Stimulated activated CD8-positive, alpha-beta memory T cell treated with anti-CD3 and anti-CD28 coated beads, Interleukin-7, amount 100 ng/mL, for 24 hours (primary cell): ENCODE measurements around the gene CD164L2.
"Not testable (repeated sequence)": the region's sequence is repeated elsewhere in the genome, so short reads cannot be mapped to it uniquely, and the experiment has no call there.

Source experiments
- DNase-seq: peaks from one replicate; pipeline ENCODE4 v3.0.0-alpha.2; 2020; ENCODE audit warnings: low read depth

The CD164L2 gene

DNA sequence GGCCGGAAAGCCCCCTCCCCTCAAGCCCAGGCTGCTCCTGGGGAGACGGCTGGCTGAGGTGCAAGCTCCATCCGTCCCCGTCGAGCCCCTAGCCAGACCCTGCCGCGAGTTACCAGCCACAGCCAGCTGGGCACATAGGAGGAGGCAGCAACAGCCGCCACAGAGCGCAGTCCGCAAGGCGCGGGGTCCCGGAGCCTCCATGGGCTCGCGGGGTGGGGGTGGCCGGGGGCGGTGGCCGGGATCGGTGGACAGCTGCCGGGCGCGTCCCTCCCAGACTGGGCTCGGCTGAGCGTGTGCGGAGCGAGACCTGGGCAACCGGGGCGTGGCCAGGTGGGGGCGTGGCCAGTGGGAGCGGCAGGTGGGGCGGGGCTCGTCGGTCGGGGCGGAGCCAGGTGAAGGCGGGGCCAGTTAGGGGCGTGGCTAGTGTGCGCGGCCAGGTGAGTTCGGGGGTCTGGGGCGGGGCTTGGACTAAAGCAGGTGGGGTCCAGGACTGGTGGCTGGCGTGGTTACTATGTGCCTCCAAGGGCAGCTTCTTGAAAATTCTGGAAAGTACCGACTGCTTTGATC is at the start of gene CD164L2:
CD164L2 (minus strand) TSS at position 295 of the 567 bp plus-strand sequence; CDS start at position 201, 94 bp downstream.
- no peak for DNase-seq

DNA sequence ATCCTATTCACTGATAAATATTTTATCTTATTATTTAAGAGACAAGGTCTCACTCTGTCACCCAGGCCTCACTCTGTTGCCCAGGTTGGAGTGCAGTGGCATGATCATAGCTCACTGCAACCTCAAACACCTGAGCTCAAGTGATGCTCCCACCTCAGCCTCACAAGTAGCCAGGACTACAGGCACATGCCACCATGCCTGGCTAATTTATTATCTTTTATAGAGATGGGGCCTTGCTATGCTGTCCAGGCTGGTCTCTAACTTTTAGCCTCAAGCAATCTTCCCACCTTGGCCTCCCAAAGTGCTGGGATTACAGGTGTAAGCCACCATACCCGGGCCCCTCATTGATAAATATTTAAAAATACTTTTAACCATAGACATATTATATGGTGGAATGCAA is 49.6 kb upstream of the CD164L2 start:
- not testable (repeated sequence) for DNase-seq

DNA sequence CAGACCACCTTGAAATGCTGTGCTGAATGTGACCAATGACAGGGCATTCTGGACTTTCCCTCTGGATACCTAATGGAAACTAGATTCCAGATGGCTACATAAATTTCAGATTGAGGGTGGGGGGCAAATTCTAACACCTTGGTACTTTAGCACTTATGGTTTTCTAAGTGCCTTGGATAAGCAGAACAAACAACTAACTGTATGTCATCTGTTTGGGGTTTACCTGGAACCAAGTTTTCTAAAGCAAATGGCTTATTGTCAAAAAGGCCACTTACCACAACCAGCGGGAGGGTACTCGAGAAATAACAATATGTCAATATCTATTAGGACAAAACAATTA is 48.4 kb upstream of the CD164L2 start:
- no peak for DNase-seq

DNA sequence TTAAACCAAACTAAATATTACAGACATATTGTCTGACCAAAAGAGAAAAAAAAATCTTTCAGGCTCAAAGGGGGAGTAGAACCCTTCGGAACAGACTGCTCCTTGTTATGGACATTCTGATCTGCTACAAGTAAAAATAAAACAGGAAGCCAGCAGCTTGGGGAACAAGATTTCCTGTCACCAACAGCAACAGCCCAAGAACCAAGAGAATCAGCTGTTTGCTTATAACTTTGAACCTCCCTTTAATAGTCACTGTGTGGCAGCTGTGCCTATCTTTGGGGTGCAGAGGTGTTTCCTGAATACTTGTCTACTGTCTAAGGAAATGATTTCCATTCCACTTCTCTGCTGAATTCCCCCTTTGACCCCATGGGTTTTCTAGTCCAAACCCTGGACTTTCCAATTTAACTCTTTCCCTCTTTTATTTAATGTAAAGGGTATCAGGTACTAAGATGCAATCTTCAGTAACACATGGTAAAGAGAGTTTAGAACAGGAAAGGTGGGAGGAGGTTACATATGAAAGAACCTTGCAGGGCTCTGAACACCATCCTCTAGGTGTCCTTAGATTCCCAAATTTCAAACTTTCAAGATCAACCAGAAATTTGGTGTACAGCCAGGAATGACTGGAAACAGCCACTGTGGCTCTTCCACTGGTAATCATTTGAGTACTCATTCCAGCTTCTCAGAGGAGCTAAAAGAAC is 47.9 kb upstream of the CD164L2 start:
- no peak for DNase-seq

DNA sequence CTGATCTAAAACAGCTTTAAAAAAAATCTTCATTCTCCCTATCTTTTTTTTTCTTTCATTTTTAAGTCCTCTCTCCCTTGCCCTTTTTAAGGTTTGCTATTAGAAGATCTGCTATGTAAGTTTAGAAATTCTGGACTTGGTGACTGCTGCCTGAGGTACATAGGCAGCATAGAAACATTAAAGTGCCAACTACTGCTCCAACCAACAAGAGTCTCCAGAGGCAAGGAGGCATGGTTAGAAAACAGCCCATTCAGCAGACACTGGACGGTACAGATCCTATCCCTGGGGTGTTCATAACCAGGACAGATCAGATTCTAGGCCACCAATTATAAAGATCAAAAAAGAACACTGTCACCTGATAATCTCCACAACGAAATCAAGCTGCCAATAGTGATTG is 45.9 kb upstream of the CD164L2 start:
- DNase-seq, result no peak

DNA sequence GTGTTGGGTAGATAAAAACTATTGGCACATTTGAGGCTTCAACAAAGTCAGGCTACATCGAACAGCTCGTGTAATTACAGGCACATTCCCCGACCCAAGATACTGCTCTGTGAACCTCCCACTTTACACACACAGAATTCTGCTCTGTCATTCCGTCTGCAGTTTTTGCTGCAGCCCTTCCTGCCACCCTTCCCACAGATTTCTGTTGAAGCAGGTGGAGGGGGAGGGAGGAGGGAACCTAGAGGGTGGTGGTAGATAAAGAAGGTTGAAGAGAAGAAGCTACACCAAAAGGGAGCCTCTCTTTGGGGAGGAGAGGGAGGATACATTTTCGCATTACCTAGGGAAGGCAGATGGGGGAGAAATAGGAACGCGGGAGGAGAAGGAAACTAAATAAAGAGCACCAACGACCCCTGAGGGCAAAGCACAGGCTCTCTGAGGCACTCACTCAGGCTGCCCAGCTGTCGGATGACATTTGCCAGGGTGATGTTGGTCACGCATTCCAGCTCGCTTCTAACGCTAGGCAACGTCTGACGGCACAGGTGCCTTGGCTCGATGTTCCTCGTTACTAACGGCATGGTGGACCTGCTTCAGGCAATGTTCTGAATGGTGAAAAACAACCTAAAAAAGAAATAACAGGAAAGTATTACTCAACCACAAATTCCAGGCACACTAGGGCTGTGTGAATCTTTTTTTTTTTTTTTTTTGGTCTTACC is 45.3 kb upstream of the CD164L2 start:
- no peak for DNase-seq

DNA sequence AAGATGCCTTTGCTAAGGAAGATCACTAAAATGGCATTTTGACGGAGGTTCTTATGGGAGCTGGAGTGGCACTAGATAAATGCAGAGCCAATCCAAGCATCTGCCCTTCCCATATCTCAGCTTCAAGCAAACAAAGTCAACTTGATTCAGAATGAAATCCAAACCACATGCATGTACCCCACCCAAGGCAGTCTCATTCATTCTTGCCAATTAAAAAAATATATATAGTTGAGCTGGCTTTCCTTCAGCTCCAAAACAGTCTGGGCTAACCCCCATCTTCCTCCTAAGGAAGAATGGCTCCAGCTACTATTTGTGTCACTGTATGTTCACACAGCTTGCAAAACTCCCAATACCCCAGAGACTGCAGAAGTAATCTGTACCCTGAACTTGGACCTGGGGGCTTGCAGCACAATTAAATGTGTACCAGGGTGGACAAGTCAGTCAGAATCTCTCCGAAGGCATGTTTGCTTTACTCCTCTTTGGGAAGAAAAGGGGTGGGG is 44.7 kb upstream of the CD164L2 start:
- no peak for DNase-seq

DNA sequence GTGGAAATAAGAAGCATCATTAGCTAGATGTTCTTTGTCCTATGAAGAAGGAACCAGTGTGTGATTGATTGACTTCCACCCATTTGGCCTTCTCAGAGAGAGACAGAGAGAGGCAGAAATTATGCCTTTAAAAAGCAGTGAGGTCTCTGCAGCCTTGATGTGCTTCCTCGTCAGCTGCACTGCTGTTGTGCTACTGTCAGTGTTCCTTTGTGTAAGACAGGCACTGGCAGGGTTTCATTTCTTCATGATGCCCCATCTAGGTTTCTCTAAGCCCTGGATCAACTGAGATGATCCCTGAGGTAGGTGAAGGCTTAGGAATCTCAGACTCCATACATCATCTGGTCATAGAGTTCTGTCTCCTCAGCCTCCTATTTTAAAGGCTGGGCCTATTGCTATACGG is 44.2 kb upstream of the CD164L2 start:
- no peak for DNase-seq

DNA sequence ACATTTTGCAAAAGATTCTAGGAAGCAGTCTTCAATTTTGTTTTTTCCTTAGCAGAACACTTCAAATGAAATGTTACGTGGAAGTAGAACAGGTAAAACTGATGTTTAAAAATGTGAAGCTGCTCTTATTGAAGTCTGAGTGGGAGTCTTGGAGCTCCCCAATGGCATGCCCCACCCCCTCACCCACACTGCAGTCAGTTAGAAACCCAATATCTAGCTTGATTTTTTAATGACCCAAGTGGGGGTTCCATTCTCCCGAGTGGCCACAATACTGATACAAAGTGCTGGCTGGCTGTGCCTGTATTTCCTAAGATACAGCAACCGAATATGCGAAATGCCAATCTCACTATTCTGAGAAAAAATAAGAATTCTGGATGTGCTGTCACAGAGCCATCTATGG is 40.6 kb upstream of the CD164L2 start:
- no peak for DNase-seq

DNA sequence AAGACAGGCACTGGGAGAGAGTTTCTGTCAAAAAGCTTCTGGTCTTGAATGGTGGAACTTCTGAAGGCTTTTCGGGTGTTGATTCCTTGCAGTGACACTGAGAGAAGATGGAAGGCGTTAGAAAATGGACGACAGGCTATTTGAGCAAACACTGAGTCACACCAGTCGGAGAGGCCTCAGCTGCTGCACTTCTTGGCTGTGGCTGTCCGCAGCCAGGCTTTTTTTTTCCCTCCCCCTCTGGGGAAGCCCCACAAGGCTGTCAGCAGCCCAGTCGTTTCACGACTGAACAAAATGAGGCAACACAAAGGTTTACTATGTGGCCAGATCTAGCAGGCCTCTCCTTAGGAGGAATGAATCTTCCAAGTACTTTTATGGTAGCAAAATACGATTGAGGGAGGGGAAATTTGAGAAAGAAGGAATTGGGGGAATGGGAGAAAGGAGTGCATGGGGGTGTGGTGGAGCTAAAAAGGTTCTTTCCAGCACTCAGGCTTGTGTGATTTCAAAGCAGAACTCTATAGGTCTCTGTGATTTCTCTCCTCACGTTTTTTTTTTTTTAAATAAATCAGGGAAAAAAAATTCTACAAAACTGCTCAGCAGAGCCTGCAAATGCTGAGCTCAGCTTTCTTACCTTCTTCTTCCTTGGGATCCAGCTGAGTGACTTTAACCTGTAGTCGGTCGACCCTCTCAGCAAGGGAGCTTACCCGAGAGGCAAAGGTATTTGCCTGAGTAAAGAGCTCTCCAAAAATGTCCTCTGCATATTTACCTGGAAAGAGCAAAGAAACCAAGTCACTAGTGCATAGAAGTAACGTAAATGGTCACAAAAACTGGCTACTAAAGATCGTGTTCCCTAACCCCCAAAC is 35.4 kb upstream of the CD164L2 start:
- DNase-seq, result no peak

DNA sequence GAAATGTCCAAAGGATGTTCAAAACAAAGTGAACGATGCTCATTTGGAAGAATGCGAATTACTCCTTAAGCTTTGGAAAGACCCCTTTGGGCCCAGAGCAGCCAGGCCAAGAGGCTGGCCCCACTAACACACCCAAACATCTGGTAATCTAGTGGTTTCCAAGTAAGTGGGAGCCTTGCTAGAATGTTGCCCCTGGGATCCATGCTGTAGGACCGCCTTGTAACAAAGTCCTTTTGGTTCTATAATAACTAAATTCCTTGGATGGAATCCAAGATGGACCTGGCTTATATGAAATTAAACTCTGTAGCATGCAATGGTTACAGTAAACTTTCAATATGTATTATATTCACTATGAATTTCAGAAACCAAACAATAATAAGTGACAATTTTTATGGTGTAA is 34.6 kb upstream of the CD164L2 start:
- no peak for DNase-seq

DNA sequence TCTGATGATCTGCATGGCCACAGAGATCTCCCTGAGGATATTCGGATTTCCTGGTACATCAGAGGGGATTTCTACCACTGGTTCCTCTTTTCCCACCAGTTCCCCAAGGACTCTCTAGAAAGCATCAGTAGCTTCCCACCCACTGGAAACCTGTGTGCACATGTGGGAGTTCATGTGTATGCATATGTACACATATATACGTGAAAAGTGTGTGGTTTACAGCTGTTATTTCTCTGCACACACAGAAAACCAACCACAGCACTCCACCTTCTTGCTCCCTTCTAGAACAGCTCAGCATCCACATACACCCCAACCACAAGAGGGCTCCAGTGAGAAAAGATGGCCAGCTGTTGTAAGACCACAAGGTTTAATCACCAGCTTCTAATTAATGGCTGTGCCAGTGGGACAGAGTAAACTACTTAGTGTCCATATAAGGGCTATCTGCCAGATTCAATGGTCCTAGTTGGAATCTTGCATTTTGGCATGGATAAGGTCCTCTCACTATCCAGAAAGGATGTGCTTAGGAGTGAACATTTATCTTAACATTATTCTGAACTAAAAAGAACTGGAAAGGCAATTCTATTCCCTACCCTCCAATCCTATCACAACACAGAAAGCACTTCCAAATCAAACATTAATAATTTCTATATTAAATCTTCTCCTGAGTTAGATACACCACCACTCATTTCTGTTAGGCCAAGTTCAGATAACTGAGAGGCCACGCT is 33.4 kb upstream of the CD164L2 start:
- no peak for DNase-seq

DNA sequence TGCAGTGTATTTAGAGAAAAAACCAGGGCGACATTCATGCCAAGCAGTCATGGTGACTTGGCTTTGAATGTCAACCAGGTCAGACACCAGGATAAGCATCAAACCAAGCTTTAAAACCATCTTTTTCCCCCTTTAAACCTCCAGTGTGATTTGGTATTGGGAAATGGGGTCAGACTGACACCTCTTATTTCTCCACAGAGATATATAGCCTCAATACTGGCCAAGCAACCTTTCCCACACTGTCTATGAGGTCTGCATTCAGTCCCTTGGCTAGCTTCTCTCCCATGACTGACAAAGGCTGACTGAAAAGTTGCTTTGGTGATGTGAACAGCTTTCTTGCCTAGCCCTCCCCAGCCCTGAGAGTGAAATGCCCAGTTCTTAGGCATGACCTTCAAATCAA is 31.0 kb upstream of the CD164L2 start:
- no peak for DNase-seq

DNA sequence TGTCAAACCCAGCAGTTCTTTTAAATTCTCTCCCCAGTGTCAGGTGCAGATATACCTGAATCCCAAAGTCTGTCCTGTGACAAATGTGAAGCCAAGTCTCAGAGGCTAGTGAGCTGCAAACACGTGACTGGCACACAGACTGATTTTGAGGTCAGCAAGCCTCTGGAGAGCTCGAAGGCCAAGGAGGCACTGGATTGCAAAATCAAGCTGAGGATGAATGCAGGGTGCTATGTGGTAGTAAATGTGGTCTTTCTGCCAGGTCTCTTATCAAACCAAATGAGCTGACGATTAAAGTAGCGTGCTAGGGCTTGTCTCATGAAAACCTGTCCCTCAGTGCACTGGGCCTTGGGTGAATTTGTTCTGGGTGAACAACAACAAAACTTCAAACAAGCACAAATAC is 29.9 kb upstream of the CD164L2 start:
- DNase-seq, result no peak

DNA sequence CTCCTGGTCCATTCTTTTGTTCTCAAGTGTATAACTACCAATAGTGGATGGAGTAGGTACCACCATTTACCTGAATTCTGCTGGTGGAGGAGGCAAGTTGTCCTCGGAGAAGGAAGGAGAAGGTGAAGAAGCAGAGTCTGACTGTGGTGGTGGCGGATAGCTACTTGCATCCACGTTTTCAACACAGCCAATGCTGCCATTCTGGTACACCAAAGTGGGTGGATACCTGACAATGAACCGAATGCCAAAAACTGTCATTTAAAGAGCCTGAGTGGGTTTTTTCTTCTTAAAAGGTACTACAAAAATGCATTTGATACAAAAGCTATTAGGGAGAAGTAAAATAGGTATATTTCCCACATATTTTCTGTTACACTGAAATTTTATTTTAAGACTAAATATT is 29.4 kb upstream of the CD164L2 start:
- DNase-seq, result no peak

DNA sequence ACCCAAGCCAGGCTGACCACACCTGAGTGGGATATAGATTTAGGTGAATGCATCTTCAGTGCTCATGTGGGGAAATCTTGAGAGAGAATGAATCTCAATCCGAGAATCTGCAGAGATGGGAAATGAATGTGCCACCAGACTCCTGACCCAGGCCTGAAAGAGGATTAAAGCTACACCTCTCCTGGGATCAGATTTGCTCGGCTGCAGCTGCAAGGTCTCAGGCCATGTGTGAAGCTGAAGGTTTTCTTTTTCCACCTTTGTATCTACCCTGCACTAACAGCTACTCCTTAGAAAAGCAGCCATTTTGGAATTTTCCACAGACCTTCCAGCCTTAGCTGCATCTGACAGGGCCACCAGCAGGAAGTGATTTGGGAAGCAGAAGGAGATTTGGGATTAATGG is 27.6 kb upstream of the CD164L2 start:
- no peak for DNase-seq

DNA sequence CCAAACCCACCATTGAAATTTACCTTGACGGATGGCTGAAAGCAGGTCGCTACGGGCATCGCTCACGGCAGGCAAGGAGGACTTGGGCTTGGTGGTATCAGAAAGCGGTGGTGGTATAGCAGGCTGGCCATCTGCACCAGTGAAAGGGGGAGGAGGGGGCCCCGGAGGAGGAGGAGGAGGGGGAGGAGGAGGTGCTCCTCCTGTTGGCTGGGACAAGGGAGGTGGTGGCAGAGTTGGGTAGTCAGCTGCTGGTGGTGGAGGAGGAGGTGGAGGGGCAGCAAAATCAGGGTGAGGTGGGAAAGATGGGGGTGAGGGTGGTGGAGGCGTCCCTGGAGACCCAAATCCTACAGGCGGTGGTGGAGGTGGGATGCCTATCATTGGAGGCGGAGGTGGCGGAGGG is 26.5 kb upstream of the CD164L2 start:
- DNase-seq, result no peak

DNA sequence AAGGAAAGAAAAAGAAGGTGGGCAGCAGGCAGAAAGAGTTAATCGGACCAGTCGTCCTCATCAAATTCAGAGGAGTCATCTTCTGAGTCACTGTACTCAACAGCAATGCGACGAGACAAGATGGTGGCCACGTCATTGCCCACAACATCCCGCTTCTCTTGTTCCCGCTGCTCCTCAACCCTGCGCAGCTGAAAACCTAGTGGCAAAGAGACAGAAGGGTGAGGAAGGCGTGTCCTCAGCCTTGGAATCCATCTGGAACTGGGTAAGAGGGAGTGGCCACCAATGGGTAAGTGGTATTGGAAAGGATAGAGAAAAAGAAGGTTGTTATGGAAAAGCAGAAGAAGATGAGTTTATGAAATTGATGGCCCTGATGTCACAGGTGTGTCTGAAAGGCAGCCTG is 25.0 kb upstream of the CD164L2 start:
- no peak for DNase-seq

DNA sequence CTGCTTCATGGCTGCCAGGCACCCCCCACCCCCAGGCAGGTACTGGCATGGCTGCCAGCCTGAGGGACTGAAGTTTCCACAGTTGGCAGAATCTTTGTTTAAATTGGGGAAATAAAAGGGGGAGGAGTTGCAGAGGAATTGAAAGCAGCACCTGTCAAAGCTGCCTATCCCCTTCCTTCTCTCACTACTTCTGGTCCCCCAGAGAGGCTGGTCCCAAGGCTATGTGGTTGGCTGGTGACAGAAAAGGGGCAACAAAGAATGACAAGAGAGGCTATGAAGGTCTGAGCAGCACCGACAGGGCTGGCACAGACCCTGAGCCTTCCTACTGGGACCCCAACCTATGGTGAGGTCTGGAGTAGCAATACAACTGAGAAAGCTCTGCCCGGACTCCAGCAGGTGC is 23.7 kb upstream of the CD164L2 start:
- DNase-seq, result not testable (repeated sequence)

DNA sequence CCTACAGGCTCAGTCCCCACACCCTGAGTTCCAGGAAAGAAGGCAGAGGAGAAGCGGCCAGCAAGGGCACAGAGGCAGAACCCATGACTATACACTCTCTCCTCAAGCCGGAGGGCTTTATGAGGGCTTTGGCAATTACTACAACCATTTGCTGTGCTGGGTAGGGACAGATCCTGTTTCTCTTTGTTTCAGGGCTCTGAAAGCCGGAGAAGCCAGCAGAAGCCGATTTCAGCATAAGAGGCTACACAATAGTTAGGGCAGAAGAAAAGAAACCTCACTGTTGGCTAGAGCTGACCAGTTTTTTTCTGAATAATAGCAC is 23.2 kb upstream of the CD164L2 start:
- no peak for DNase-seq

DNA sequence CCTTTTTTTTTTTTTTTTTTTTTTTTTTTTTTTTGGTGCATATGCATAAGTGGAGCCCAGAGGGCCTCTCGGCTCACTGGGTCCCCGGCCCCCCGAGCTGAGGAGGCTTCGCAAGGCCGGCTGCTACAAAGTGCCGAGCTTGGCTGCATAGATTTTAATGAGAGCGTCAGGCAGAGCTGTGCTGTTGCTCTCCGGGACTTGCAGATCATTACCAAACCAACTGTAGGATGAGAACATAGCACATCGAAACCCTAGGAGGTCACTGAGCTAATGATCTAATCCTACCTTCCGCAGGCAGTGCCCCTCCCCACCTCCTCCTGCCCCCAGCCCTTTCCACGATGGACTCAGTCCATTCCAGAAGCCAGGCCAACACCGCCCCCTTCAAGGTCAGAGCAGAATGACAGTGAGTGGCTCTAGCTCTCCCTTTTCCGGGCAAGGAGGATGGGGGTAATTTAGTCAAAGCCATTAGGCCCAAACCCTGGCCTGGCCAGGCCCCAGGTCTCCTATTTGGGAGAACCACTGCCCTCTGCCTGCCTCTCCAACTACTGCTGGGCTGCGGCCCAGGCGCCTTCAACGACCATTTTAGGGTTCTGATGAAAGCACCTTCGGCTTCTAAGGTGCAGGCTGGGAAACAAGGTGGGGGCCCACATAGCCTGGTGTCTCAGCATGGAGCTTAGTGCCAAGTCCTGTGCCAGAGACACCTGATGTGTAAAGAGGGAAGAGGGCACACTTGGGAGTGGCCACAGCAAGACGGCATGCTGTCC is 22.6 kb upstream of the CD164L2 start:
- not testable (repeated sequence) for DNase-seq
